ENCODE data around the gene FSTL4. TPM values are rescaled to one million over a fixed set of nuclear protein-coding genes. Genes with fewer than 3 reads are reported as not detected.

FSTL4 gene
- total RNA-seq, 2 donors from 2014 or later, result 4.4 to 5.5 TPM

- Histone ChIP-seq H3K9me3 (ENCODE audit: control insufficient read depth, low read length) (no peaks in the 10 kb centered on the region), H3K9ac (ENCODE audit: extremely low read depth, low read length, poor library complexity, severe bottlenecking) (no peak overlapping the region), H3K4me3 (ENCODE audit: low read length) (no peak overlapping the region), H3K4me1 (ENCODE audit: control insufficient read depth, insufficient read depth, low read length) (no peaks in the 10 kb centered on the region), H3K27me3 (ENCODE audit: control insufficient read depth, insufficient read depth, low read length, poor library complexity, severe bottlenecking) (no peaks in the 10 kb centered on the region), H3K27ac (ENCODE audit: low read depth, low read length) (no peak overlapping the region), H3K36me3 (ENCODE audit: control insufficient read depth, insufficient read depth, low read length) (no peaks in the 10 kb centered on the region)
- DNase-seq, result no peak
- no peaks in the 10 kb centered on the region for H3K9me3 Mint-ChIP-seq
- WGBS, 2 experiments (ENCODE audit: insufficient coverage in 1 of 2, insufficient read length in 1 of 2), result 89 to 100% methylated on average over 4 to 5 of the region's 5 CpGs
- H3K27ac Mint-ChIP-seq, result no peak overlapping the region
- H3K36me3 Mint-ChIP-seq (ENCODE audit: low read depth), result no peaks in the 10 kb centered on the region
- no peak overlapping the region for H3K4me3 Mint-ChIP-seq
- H3K4me1 Mint-ChIP-seq, result no peaks in the 10 kb centered on the region
- no peak for TF ChIP-seq CTCF (conservative IDR thresholded peaks at IDR 0.05)
- H3K27me3 Mint-ChIP-seq (ENCODE audit: insufficient read depth), result peaks cover 4% of the 10 kb centered on the region
Measured at GRCh38 chr5:133657036-133657435, 44.7 kb upstream of the FSTL4 start.

GRCh38 chr5:133655966-133656365 lies 43.6 kb upstream of the FSTL4 start:
- H3K9me3 Mint-ChIP-seq, result no peaks in the 10 kb centered on the region
- Histone ChIP-seq H3K36me3 (ENCODE audit: control insufficient read depth, insufficient read depth, low read length) (no peaks in the 10 kb centered on the region), H3K9me3 (ENCODE audit: control insufficient read depth, low read length) (no peaks in the 10 kb centered on the region), H3K9ac (ENCODE audit: extremely low read depth, low read length, poor library complexity, severe bottlenecking) (no peak overlapping the region), H3K4me1 (ENCODE audit: control insufficient read depth, insufficient read depth, low read length) (no peaks in the 10 kb centered on the region), H3K27me3 (ENCODE audit: control insufficient read depth, insufficient read depth, low read length, poor library complexity, severe bottlenecking) (no peaks in the 10 kb centered on the region), H3K27ac (ENCODE audit: low read depth, low read length) (no peak overlapping the region), H3K4me3 (ENCODE audit: low read length) (no peak overlapping the region)
- H3K27me3 Mint-ChIP-seq (ENCODE audit: insufficient read depth), result peaks cover 4% of the 10 kb centered on the region
- no peaks in the 10 kb centered on the region for H3K36me3 Mint-ChIP-seq (ENCODE audit: low read depth)
- no peak for DNase-seq
- no peak for TF ChIP-seq CTCF (conservative IDR thresholded peaks at IDR 0.05)
- H3K27ac Mint-ChIP-seq, result no peak overlapping the region
- no peak overlapping the region for H3K4me3 Mint-ChIP-seq
- 90 to 100% methylated on average over 1 of the region's 1 CpG for WGBS, 2 experiments (ENCODE audit: insufficient coverage in 1 of 2, insufficient read length in 1 of 2)
- H3K4me1 Mint-ChIP-seq, result no peaks in the 10 kb centered on the region

- H3K4me1 Mint-ChIP-seq, result no peaks in the 10 kb centered on the region
- H3K9me3 Mint-ChIP-seq, result no peaks in the 10 kb centered on the region
- Histone ChIP-seq H3K9ac (ENCODE audit: extremely low read depth, low read length, poor library complexity, severe bottlenecking) (no peak overlapping the region), H3K36me3 (ENCODE audit: control insufficient read depth, insufficient read depth, low read length) (no peaks in the 10 kb centered on the region), H3K27ac (ENCODE audit: low read depth, low read length) (no peak overlapping the region), H3K4me1 (ENCODE audit: control insufficient read depth, insufficient read depth, low read length) (no peaks in the 10 kb centered on the region), H3K4me3 (ENCODE audit: low read length) (no peak overlapping the region), H3K9me3 (ENCODE audit: control insufficient read depth, low read length) (no peaks in the 10 kb centered on the region), H3K27me3 (ENCODE audit: control insufficient read depth, insufficient read depth, low read length, poor library complexity, severe bottlenecking) (no peaks in the 10 kb centered on the region)
- WGBS, 2 experiments (ENCODE audit: insufficient coverage in 1 of 2, insufficient read length in 1 of 2), result 81 to 89% methylated on average over 2 to 4 of the region's 4 CpGs
- H3K27me3 Mint-ChIP-seq (ENCODE audit: insufficient read depth), result peaks cover 4% of the 10 kb centered on the region
- TF ChIP-seq CTCF (conservative IDR thresholded peaks at IDR 0.05), result no peak
- H3K36me3 Mint-ChIP-seq (ENCODE audit: low read depth), result no peaks in the 10 kb centered on the region
- H3K4me3 Mint-ChIP-seq, result no peak overlapping the region
- DNase-seq, result no peak
- no peak overlapping the region for H3K27ac Mint-ChIP-seq
Measured at GRCh38 chr5:133653760-133654049, 41.4 kb upstream of the FSTL4 start.
